Uterus (tissue), 2 donors: ENCODE measurements around the gene FBLN5.

Experiments
- CTCF ChIP-seq, 4 experiments: fragments of 200-600 bp in 2 of 4; fragments of 450-650 bp in 2 of 4; sonication (generic) in 2 of 4; IDR thresholded peaks; one replicate each; pipeline ENCODE4 v1.5.1; 2016 to 2019; ENCODE audit warnings: antibody characterized with exemption in 4 of 4, mild to moderate bottlenecking in 2 of 4, moderate library complexity in 1 of 4
- POLR2A ChIP-seq, 2 donors: fragments of 450-650 bp; IDR thresholded peaks; one replicate each; pipeline ENCODE4 v1.6.1; 2016; ENCODE audit warnings: antibody characterized with exemption in 2 of 2, mild to moderate bottlenecking in 1 of 2, moderate library complexity in 1 of 2

- TF ChIP-seq CTCF (IDR thresholded peaks at IDR 0.05): no peak
- no peak for TF ChIP-seq POLR2A (IDR thresholded peaks at IDR 0.05)
Measured at GRCh38 chr14:91872517-91873470, 74.7 kb downstream of the FBLN5 start.
